GM12891 (cell line): ENCODE measurements around the gene PILRA.

Experiments
- PAX5 ChIP-seq: IDR thresholded peaks from 2 replicates; pipeline ENCODE4 v1.6.1; 2011; ENCODE audit warnings: low read length, moderate library complexity, mild to moderate bottlenecking; ENCODE audit not compliant: insufficient read depth, severe bottlenecking
- POLR2A ChIP-seq: IDR thresholded peaks from 2 replicates; pipeline ENCODE4 v1.6.1; 2011; ENCODE audit warnings: low read depth, low read length, control low read depth
- POLR2AphosphoS5 ChIP-seq: IDR thresholded peaks from 2 replicates; pipeline ENCODE4 v1.6.1; 2011; ENCODE audit warnings: low read depth, low read length, control low read depth
- POU2F2 ChIP-seq: IDR thresholded peaks from 2 replicates; pipeline ENCODE4 v1.6.1; 2011; ENCODE audit warnings: low read depth, mild to moderate bottlenecking, control low read depth, low read length, moderate library complexity
- SPI1 ChIP-seq: IDR thresholded peaks from 2 replicates; pipeline ENCODE4 v1.6.1; 2011; ENCODE audit warnings: low read depth, low read length, control low read depth
- TAF1 ChIP-seq: IDR thresholded peaks from 2 replicates; pipeline ENCODE4 v1.6.1; 2011; ENCODE audit warnings: low read depth, low read length, control low read depth

DNA sequence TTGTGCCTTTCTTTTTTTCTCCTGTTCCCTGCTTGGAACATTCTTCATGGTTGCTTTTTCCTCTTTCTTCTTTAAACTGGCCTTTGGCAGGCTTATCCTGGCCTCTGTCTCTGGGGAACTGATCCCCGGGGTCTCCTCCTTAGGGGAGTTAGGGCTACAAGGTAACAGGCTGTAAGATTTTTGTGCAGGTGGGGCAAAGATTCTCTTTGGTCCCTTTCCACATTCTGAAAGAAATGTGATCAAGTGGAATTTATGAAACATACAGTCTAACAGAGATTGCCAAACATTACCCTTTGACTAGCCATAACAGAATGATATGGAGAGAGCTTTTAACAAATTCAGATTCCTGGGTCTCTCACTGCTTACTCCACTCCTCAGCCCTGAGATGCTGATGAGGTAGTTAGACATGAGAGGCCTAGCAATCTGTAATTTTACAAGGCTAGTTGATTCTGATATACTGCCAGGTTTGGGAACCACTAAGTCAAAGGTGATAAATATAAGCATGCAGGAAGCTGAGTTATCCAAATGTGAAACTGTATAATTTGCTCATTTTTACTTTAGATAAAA lies 46.5 kb downstream of the PILRA start:
- no peak for TF ChIP-seq POLR2AphosphoS5
- no peak for TF ChIP-seq SPI1
- TF ChIP-seq TAF1: no peak
- no peak for TF ChIP-seq POLR2A
- no peak for TF ChIP-seq POU2F2
- TF ChIP-seq PAX5: no peak
